Loucy (cell line): Measurements from ENCODE around the gene MDFI.

ENCODE experiments used
- CTCF ChIP-seq: fragments of 200-600 bp; sonication (generic); conservative IDR thresholded peaks from 2 replicates; pipeline ENCODE4 v1.5.1; 2014; ENCODE audit warnings: mild to moderate bottlenecking, antibody characterized with exemption, low read length
- EZH2phosphoT487 ChIP-seq: fragments of 200-600 bp; IDR thresholded peaks from 2 replicates; pipeline ENCODE4 v1.6.1; 2018; ENCODE audit warnings: antibody characterized with exemption, mild to moderate bottlenecking, moderate library complexity, borderline replicate concordance

GRCh38 chr6:41671376-41671775 lies 33.1 kb downstream of the MDFI start:
- TF ChIP-seq CTCF, result no peak
- TF ChIP-seq EZH2phosphoT487, result no peak
